GM13976 (cell line): ENCODE results near the gene SIAH2.
"Not testable (repeated sequence)": the region's sequence is repeated elsewhere in the genome, so short reads cannot be mapped to it uniquely, and the experiment has no call there.

ENCODE experiments used
- DNase-seq: peaks from one replicate; pipeline ENCODE4 v3.0.0; 2012; ENCODE audit warnings: low spot score
- in situ Hi-C: fragments of 300-500 bp; cut with MboI; formaldehyde crosslinking; loops from one replicate; pipeline ENCODE4 v1.12.0; 2022; ENCODE audit warnings: low sequenced_read_pairs, mixed read lengths, inconsistent platforms; ENCODE audit not compliant: unreplicated experiment
- TF ChIP-seq, protein P1 (sequence below): IDR thresholded peaks from 2 replicates; pipeline ENCODE4 v1.5.1; 2012; ENCODE audit warnings: borderline replicate concordance, mild to moderate bottlenecking; ENCODE audit not compliant: insufficient read depth; ENCODE audit errors: extremely low read depth, missing control alignments, control extremely low read depth

SIAH2 gene

DNA sequence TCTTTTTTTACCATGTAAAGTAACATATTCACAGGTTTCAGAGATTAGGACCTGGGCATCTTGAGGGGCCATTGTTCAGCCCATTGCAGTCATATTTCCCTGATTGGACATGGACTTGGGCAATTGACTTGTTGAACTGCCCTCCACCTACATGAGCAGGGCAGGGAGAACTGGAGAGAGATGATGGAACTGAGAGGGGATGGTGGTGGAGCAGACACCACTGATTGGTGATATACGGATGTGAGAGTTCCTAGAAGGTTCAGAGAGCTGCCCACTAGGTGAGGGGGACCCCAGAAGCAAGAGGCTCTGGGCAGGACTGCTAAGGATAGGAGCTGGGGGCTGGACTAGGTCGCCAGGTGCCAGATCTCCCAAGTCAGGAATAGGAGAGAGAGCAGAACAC is 37.8 kb upstream of the SIAH2 start:
- in situ Hi-C loops: no loop called here
- no peak for DNase-seq
- TF ChIP-seq, protein P1, sequence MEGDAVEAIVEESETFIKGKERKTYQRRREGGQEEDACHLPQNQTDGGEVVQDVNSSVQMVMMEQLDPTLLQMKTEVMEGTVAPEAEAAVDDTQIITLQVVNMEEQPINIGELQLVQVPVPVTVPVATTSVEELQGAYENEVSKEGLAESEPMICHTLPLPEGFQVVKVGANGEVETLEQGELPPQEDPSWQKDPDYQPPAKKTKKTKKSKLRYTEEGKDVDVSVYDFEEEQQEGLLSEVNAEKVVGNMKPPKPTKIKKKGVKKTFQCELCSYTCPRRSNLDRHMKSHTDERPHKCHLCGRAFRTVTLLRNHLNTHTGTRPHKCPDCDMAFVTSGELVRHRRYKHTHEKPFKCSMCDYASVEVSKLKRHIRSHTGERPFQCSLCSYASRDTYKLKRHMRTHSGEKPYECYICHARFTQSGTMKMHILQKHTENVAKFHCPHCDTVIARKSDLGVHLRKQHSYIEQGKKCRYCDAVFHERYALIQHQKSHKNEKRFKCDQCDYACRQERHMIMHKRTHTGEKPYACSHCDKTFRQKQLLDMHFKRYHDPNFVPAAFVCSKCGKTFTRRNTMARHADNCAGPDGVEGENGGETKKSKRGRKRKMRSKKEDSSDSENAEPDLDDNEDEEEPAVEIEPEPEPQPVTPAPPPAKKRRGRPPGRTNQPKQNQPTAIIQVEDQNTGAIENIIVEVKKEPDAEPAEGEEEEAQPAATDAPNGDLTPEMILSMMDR: no peak

DNA sequence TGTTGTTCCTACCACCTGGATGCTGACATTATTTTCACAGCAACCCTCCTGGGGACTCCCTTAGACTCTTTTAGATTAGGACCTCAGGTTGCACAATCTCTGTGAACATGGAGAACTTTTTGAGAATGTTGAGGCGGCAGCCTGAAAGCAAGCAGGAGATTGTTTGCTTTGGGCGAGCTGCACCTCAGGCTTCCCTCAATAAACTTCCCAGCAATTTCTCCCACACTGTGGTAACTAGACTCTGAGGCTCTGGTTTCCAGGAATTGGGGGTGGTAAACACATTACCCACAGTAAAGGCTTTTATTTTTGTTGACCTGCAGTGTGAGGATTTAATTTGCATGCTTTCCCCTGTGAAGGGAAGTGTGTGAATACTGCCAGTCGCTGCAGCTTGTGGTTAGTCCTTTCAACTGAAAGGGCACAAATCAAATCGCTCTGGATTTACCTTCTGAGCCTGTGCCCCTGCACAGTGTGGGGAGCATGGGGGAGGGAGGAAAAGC is 35.2 kb upstream of the SIAH2 start:
- DNase-seq: no peak
- in situ Hi-C loops: no loop called here
- TF ChIP-seq, protein P1: no peak

DNA sequence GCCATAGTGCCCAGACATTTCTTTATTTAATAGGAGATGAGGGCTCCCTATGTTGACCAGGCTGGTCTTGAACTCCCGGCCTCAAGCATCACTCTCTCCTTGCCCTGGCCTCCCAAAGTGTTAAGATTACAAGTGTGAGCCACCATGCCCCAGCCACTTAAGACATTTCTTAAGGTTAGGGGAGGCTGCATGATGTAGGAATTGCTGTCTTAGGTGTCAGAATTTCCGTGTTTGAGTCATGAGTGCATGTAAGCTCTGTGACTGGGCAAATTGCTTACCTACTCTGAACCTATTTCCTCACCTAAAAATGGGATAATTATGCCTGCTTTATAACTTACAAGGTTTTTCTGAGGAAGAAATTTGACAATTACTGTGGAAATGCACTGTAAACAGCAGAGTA is 34.2 kb upstream of the SIAH2 start:
- in situ Hi-C loops: no loop called here
- TF ChIP-seq, protein P1: no peak
- no peak for DNase-seq

DNA sequence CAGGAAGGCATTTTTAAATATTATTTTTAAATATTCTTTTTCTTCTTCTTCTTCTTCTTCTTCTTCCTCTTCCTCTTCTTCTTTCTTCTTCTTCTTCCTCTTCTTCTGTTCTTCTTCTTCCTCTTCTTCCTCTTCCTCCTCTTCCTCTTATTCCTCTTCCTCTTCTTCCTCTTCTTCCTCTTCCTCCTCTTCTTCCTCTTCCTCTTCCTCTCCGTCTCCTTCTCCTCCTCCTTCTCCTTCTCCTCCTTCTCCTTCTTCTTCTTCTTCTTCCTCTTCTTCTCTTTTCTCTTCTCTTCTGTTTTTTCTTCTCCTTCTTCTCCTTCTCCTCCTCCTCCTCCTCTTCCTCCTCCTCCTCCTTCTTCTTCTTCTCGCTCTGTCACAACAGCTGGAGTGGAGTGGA is 33.6 kb upstream of the SIAH2 start:
- in situ Hi-C loops, DNase-seq: not testable (repeated sequence)

DNA sequence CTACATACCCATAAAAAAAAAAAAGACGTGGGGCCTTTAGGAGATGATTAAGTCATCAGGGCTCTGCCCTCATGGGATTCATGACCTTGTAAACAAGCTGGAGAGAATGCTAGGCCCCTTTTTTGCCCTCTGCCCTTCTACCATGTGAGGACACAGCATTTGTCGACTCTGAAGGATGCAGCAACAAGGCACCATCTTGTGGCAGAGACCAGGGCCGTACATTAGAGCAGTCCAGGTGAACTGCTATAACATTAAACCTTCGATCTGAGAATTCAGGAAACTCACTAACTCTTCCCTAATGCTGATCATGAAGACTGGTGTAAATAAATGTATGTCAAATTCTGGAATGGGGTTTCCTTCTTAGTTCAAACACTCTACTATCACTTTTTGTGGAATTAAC is 30.7 kb upstream of the SIAH2 start:
- no peak for DNase-seq
- TF ChIP-seq, protein P1: no peak
- in situ Hi-C loops: no loop called here

DNA sequence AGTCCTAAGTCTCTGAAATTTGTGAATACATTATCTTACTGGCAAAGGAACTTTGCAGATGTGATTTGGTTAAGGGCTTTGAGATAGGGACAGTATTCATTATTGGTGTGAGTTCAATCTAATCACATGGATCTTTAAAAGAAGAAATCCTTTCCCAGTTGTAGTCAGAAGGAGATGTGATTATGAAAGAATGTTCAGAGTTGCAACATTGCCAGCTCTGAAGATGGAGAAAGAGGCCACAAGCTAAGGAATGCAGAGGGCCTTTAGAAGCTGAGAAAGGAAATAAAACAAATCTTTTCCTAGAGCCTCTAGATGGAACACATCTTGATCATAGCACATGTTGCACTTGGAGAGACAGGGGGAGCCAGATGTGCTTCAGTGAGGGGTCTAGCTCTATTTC is 27.7 kb upstream of the SIAH2 start:
- in situ Hi-C loops: no loop called here
- TF ChIP-seq, protein P1: no peak
- no peak for DNase-seq

DNA sequence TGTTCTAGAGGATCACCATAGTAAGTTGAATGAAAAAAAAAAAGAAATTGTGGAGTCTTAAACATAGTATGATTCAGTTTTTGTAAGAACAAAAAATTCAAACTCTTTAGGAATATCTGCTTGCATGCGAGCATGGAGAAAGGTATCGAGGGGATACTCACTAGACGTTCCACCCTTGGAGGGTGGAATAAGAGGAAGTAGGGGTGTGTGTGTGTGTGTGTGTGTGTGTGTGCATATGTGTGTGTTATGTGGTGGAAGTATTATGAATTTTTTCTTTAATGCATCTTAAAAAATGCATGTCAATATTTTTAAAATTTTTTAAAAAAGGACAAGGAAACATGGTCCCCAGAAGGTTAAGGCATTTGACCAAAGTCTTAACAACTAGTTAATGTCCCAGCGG is 26.5 kb upstream of the SIAH2 start:
- no peak for DNase-seq
- in situ Hi-C loops: no loop called here
- TF ChIP-seq, protein P1: no peak
